ENCODE measurements around the gene TOMM7. TPM values are rescaled to one million over a fixed set of nuclear protein-coding genes. Genes with fewer than 3 reads are reported as not detected.
"Not testable (repeated sequence)": the region's sequence is repeated elsewhere in the genome, so short reads cannot be mapped to it uniquely, and the experiment has no call there.

Gene TOMM7
- total RNA-seq, 1 experiment from 2014 or later = 80.0 TPM

DNA sequence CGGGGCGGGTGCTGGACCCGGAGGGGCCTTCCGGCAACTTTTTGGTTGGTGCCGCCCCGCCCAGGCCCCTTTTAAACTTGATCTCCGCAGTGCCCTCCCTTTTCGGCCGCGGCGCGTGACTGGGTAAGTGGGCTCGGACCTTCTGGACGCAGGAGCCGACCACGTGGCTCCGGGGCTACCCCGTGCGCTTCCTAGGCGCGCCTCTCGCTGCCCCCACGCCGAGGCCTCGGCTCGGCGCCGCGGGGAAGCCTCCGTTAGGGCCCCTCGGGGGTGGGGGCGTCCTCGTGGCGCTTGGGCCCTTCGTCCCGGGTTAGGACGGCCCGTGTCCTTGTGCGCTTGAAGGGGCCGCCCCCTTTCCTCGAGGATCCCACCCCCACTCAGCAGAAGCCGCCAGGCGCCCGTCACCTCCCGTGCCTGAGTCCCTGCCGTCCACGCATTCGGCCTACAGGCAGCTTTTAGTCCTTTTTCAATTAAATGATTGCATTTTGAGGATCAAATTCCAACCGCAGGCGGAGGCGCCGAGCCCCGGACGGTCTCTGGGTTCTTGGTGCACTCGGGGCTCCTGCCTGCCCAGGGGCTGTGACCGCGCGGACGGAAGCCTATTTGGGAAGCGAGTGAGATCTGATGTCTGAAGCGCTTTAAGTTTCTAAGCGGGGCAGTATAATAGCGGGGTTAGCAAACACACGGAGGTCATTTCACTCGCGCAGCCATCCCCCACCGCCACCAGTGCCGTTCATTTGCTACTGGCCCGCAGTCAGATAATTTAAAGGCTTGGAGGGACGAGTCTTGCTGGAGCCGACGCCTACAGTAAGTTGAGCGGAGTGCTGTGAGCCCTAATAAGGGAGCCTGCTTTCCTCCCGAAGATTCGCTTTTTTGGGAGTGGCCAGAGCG, 31.8 kb upstream of the TOMM7 start:
- in situ Hi-C loops (cut with HindIII; ENCODE audit: low sequenced_read_pairs) = no loop called here
- DNase-seq (ENCODE audit: low spot score) = peak; percentile 47

DNA sequence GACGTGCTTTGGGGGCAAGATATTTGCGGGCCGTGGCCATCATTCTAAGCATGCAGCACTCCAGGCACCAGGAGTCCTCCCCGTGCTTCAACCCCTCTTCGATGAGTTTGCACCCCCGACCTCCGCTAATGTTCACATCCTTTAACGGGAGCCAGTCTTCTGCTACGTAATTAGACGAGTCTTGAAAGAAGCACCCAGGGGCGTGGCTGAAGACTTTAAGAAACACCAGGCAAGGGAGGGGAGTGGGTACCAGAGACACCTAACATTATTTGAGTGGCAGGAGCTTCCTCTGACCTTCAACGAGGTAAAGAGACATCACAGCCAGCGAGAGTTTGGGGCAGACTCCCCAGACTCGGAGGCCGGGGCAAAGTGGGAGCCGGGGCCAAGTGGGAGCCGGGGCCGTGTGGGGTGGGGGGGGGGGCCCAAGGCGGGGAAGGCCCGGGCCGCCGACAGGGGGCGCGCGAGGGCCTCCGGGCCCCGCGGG, 31.1 kb upstream of the TOMM7 start:
- in situ Hi-C loops (cut with HindIII; ENCODE audit: low sequenced_read_pairs) = no loop called here

DNA sequence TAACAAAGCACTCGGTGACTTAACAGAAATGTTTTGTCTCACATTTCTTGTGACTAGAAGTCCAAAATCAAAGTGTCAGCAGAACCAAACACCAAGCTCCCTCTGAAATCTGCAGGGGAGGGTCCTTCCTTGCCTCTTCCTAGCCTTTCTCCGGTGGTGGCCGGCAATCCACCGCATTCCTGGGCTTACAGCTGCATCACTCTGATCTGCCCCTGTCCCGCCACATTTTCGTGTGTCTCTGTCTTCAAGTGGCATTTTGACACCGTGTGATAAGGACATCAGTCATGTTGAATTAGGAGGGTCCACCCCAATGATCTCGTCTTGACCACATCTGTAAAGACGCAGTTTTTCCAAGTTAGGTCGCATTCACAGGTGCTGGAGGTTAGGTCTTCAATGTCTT, 30.5 kb upstream of the TOMM7 start:
- in situ Hi-C loops (cut with HindIII; ENCODE audit: low sequenced_read_pairs) = no loop called here
- no peak for DNase-seq (ENCODE audit: low spot score)

More for the DNA sequence above, 31.1 kb upstream of the TOMM7 start:
- no peak for DNase-seq (ENCODE audit: low spot score)

GRCh38 chr7:22851145-22851544, 28.5 kb upstream of the TOMM7 start:
- no peak for DNase-seq (ENCODE audit: low spot score)
- in situ Hi-C loops (cut with HindIII; ENCODE audit: low sequenced_read_pairs) = no loop called here

- in situ Hi-C loops (cut with HindIII; ENCODE audit: low sequenced_read_pairs) = not testable (repeated sequence)
Measured at GRCh38 chr7:22850394-22850793, 27.7 kb upstream of the TOMM7 start.

GRCh38 chr7:22849662-22850061, 27.0 kb upstream of the TOMM7 start:
- DNase-seq (ENCODE audit: low spot score) = no peak
- in situ Hi-C loops (cut with HindIII; ENCODE audit: low sequenced_read_pairs) = no loop called here

More at GRCh38 chr7:22850394-22850793, 27.7 kb upstream of the TOMM7 start:
- DNase-seq (ENCODE audit: low spot score) = not testable (repeated sequence)

DNA sequence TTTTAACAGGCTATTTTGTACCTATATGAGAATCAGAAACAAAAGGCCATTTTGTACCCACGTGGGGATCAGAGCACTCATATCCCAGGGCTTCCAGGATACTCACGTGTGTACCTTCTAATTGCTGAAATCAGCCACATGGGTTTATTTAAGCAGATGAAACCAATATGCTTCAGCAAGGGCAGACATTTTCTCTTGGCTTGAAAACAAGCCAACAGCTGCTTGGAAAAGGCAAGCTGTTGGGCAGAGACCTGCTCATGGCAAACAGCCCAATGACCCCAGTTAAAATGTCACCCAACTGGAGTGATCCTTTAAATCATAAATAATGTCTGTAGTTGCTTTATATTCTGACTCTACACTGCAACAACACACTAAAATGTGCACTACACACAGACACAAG, 26.5 kb upstream of the TOMM7 start:
- DNase-seq (ENCODE audit: low spot score) = no peak
- in situ Hi-C loops (cut with HindIII; ENCODE audit: low sequenced_read_pairs) = no loop called here

- in situ Hi-C loops (cut with HindIII; ENCODE audit: low sequenced_read_pairs) = no loop called here
- DNase-seq (ENCODE audit: low spot score) = no peak
Measured at GRCh38 chr7:22846961-22847360, 24.3 kb upstream of the TOMM7 start.

- no peak for DNase-seq (ENCODE audit: low spot score)
- in situ Hi-C loops (cut with HindIII; ENCODE audit: low sequenced_read_pairs) = no loop called here
Measured at GRCh38 chr7:22845221-22845834, 22.7 kb upstream of the TOMM7 start.

DNA sequence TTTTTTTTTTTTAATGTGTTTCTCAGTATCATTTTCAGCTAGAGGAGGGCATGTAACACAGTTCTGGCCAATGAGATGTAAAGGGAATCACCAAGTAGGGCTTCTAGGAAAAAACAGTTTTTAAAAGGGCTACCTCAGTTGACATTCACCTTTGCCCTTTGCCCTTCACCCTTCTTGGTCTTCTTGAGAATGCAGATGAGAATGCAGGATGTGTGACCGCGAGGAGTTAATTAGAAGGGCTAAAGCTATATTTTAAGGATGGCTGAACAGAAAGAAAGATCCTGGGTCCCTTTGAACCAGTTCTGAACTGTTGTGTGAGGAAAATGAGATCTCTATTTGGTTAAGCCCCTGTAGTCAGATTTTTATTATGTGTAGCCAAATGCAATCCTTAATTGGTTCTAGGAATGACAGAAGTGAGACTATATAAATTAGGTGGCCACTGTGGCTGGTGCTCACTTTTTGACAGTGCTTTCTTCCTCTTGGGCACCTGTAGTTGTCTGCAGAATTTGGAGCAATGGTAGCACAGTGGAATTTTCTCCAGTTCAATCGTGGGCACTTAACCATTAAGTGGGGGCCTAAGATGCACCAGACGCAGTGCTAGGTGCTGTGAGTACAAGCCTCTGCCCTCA, 21.1 kb upstream of the TOMM7 start:
- no peak for DNase-seq (ENCODE audit: low spot score)
- in situ Hi-C loops (cut with HindIII; ENCODE audit: low sequenced_read_pairs) = no loop called here

DNA sequence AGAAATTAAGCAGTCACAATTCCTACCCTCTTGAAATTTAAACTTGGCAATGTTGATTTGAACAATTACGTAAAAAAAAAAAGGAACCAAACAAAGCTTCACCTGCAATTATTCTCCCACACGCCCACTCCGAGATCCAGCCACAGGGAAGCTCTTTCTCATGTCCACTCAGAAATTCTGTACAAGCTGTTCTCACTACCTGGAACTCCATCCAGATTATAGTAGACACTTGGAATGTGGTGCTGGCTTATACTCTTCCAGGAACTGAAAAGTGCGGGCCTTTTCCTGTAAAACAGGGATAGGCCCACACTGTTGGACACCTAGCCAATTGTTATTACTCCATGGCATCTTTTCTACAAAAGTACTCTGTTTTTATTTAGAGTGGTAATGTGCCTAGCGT, 20.3 kb upstream of the TOMM7 start:
- in situ Hi-C loops (cut with HindIII; ENCODE audit: low sequenced_read_pairs) = no loop called here
- DNase-seq (ENCODE audit: low spot score) = no peak

- DNase-seq (ENCODE audit: low spot score) = no peak
- in situ Hi-C loops (cut with HindIII; ENCODE audit: low sequenced_read_pairs) = no loop called here
Measured at GRCh38 chr7:22842383-22842941, 19.8 kb upstream of the TOMM7 start.

- no peak for DNase-seq (ENCODE audit: low spot score)
- in situ Hi-C loops (cut with HindIII; ENCODE audit: low sequenced_read_pairs) = no loop called here
Measured at GRCh38 chr7:22841954-22842353, 19.3 kb upstream of the TOMM7 start.

- DNase-seq (ENCODE audit: low spot score) = no peak
- in situ Hi-C loops (cut with HindIII; ENCODE audit: low sequenced_read_pairs) = no loop called here
Measured at GRCh38 chr7:22837308-22837707, 14.7 kb upstream of the TOMM7 start.

- DNase-seq (ENCODE audit: low spot score); in situ Hi-C loops (cut with HindIII; ENCODE audit: low sequenced_read_pairs): not testable (repeated sequence)
Measured at GRCh38 chr7:22836506-22836905, 13.9 kb upstream of the TOMM7 start.

DNA sequence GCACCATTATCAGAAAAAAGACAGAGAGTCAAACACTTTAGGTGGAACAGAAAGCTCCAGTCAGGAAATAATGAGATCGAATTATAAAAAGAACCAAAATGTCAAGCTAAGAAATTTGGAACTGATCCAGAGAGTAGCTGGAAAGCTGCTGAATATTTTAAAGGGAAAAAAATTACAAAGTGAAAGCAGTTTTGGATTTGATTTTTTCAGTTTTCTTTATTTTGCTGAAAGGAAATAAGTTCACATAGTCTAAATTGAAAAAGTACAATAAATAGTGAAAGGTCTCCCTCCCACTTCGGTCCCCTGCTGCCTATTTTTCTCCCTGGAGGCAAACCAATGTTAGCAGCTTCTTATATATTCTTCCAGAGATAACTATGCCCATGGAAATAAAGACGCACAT, 11.3 kb upstream of the TOMM7 start:
- no peak for DNase-seq (ENCODE audit: low spot score)
- in situ Hi-C loops (cut with HindIII; ENCODE audit: low sequenced_read_pairs) = no loop called here

DNA sequence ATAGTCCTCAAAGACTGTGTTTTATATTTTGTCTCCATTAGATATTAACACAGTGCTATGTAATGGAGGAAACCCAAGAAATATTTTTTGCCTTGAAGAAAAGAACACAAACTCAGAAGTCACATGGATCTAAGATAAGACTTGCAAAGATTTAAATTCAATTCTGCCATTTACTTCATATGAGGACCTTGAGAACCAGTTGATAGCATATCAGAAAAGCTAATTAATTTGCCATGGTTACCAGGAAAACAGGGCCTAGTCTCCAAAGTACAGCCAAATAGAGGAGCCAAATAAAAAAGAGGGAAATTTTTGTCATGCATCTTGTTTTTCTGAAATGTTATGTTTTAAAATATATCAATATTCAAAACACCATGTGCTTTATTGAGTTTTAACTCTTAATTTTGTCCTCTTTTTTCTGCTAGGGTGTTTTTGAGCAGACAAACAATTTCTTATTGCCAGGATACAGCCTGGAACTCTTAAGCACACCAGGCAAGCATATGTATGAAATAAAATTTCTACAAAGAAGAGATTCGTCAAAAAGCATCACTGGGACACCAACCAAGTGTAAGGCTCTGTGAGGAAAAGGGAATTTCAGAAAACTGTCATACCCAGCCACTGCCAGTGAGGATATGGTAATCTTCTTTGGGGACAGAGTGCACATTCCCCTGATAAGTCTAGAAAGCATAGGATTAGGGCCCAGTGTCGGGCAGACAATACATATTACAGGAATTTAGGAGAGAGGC, 10.6 kb upstream of the TOMM7 start:
- DNase-seq (ENCODE audit: low spot score) = no peak
- in situ Hi-C loops (cut with HindIII; ENCODE audit: low sequenced_read_pairs) = no loop called here

- no peak for DNase-seq (ENCODE audit: low spot score)
- in situ Hi-C loops (cut with HindIII; ENCODE audit: low sequenced_read_pairs) = no loop called here
Measured at GRCh38 chr7:22832401-22832800, 9.8 kb upstream of the TOMM7 start.
